Thoracic aorta (tissue), 2 donors: ENCODE results near the gene SSX2B. TPM values are rescaled to one million over a fixed set of nuclear protein-coding genes. Genes with fewer than 3 reads are reported as not detected.
"Not testable (repeated sequence)": the region's sequence is repeated elsewhere in the genome, so short reads cannot be mapped to it uniquely, and the experiment has no call there.

Experiments
- ATAC-seq: fragments of 150-250 bp; one replicate; pipeline ENCODE4 v1.8.0; 2017; ENCODE audit warnings: low read depth; ENCODE audit not compliant: insufficient number of reproducible peaks, low FRiP score
- DNase-seq: peaks from one replicate; pipeline ENCODE4 v3.0.0-alpha.2; 2020; ENCODE audit warnings: low spot score
- H3K27ac ChIP-seq, 2 donors: fragments of 200-600 bp; sonication (generic); 1 replicate in 1 of 2; 2 replicates in 1 of 2; pipeline ENCODE4 v1.5.1; 2016; ENCODE audit warnings: mild to moderate bottlenecking in 2 of 2, moderate library complexity in 2 of 2
- H3K27me3 ChIP-seq: fragments of 200-600 bp; sonication (generic); replicated peaks from 2 replicates; pipeline ENCODE4 v1.6.0; 2016; ENCODE audit warnings: mild to moderate bottlenecking; ENCODE audit not compliant: insufficient read depth
- H3K36me3 ChIP-seq: fragments of 200-600 bp; sonication (generic); one replicate; pipeline ENCODE4 v1.5.1; 2016
- H3K4me1 ChIP-seq, 2 donors: fragments of 200-600 bp; sonication (generic); 1 replicate in 1 of 2; 2 replicates in 1 of 2; pipeline versions ENCODE4 v1.5.1 to v1.6.0; 2016; ENCODE audit warnings: low read depth in 2 of 2, mild to moderate bottlenecking in 1 of 2; ENCODE audit not compliant: control insufficient read depth in 1 of 2
- H3K4me3 ChIP-seq: fragments of 200-600 bp; sonication (generic); 2 replicates; pipeline ENCODE4 v1.5.1; 2016; ENCODE audit warnings: mild to moderate bottlenecking
- H3K9me3 ChIP-seq: fragments of 200-600 bp; sonication (generic); 2 replicates; pipeline ENCODE4 v1.5.1; 2016
- total RNA-seq, 2 donors: library from RNA; depleted of rRNA; stranded (reverse); fragments of >200 nt; gene quantifications; one replicate each; pipeline versions ENCODE4 v1.1.0 to v1.2.3, GENCODE V29; 2016

SSX2B gene
- not detected for total RNA-seq

GRCh38 chrX:52750952-52751351, at the start of gene SSX2B:
SSX2B (plus strand) TSS chrX:52751252; CDS start chrX:52752681, 1,429 bp downstream.
- not testable (repeated sequence) for H3K4me3 ChIP-seq, DNase-seq, H3K36me3 ChIP-seq, H3K27me3 ChIP-seq, H3K4me1 ChIP-seq, H3K27ac ChIP-seq, ATAC-seq, H3K9me3 ChIP-seq

GRCh38 chrX:52707078-52707477, 44.0 kb upstream of the SSX2B start, which contains the start of gene SSX2:
SSX2 (minus strand) TSS chrX:52707178; CDS start chrX:52705749, 1,429 bp downstream.
- not testable (repeated sequence) for H3K4me1 ChIP-seq, H3K36me3 ChIP-seq, ATAC-seq, DNase-seq, H3K27me3 ChIP-seq, H3K27ac ChIP-seq, H3K4me3 ChIP-seq, H3K9me3 ChIP-seq

GRCh38 chrX:52765983-52766382, 14.9 kb downstream of the SSX2B start:
- DNase-seq, H3K9me3 ChIP-seq, H3K4me3 ChIP-seq, H3K27ac ChIP-seq, H3K36me3 ChIP-seq, ATAC-seq, H3K4me1 ChIP-seq, H3K27me3 ChIP-seq: not testable (repeated sequence)

GRCh38 chrX:52773504-52773903, 22.5 kb downstream of the SSX2B start:
- not testable (repeated sequence) for H3K27ac ChIP-seq, H3K9me3 ChIP-seq, DNase-seq, ATAC-seq, H3K4me1 ChIP-seq, H3K36me3 ChIP-seq, H3K27me3 ChIP-seq, H3K4me3 ChIP-seq

- H3K36me3 ChIP-seq, H3K27ac ChIP-seq, DNase-seq, H3K4me1 ChIP-seq, H3K9me3 ChIP-seq, ATAC-seq, H3K27me3 ChIP-seq, H3K4me3 ChIP-seq: not testable (repeated sequence)
Measured at GRCh38 chrX:52797327-52797726, 46.3 kb downstream of the SSX2B start, which contains the start of gene SPANXN5. SPANXN5 (minus strand) TSS chrX:52797427; CDS start chrX:52797348, 79 bp downstream.

- ATAC-seq, H3K4me1 ChIP-seq, H3K27me3 ChIP-seq, H3K4me3 ChIP-seq, H3K36me3 ChIP-seq, DNase-seq, H3K9me3 ChIP-seq, H3K27ac ChIP-seq: not testable (repeated sequence)
Measured at GRCh38 chrX:52804876-52805275, 53.8 kb downstream of the SSX2B start.

Other genes with a start within 250 kb of the SSX2B start
- gene XAGE1B, start 234.2 kb upstream of the SSX2B start, total RNA-seq: not detected
- not detected for gene SSX7, start 96.4 kb upstream of the SSX2B start, total RNA-seq
- gene SSX2, start 44.1 kb upstream of the SSX2B start, total RNA-seq: not detected
- gene SPANXN5, start 46.2 kb downstream of the SSX2B start, total RNA-seq: not detected
- gene XAGE5, start 60.0 kb downstream of the SSX2B start, total RNA-seq: not detected
- not detected for gene XAGE3, start 116.8 kb downstream of the SSX2B start, total RNA-seq
- gene FAM156B, start 146.1 kb downstream of the SSX2B start, total RNA-seq: 10 to 100 TPM; 18.0 to 37.6 TPM
- 10 to 100 TPM; 44.3 to 55.7 TPM for gene FAM156A, start 207.3 kb downstream of the SSX2B start, total RNA-seq